ENCODE data around the gene CSK.
A peak's percentile ranks its signal among the peaks of the same experiment; 100 is the strongest.

The CSK gene

GRCh38 chr15:74787251-74788041 is 5.6 kb downstream of the CSK start:
- DNase-seq, result peak; percentile 70

- DNase-seq, result no peak
Measured at GRCh38 chr15:74788042-74788682, 6.3 kb downstream of the CSK start.

- DNase-seq, result no peak
Measured at GRCh38 chr15:74788683-74789151, 6.8 kb downstream of the CSK start.

- DNase-seq, result no peak
Measured at GRCh38 chr15:74789171-74789631, 7.3 kb downstream of the CSK start.

GRCh38 chr15:74789741-74790079 is 7.8 kb downstream of the CSK start:
- DNase-seq, result no peak

GRCh38 chr15:74790080-74790916 is 8.4 kb downstream of the CSK start:
- peak; percentile 87 for DNase-seq

- no peak for DNase-seq
Measured at GRCh38 chr15:74791007-74791406, 9.1 kb downstream of the CSK start.

- DNase-seq, result no peak
Measured at GRCh38 chr15:74791667-74792066, 9.8 kb downstream of the CSK start.

- no peak for DNase-seq
Measured at GRCh38 chr15:74792227-74793016, 10.5 kb downstream of the CSK start.

- DNase-seq, result peak; percentile 44
Measured at GRCh38 chr15:74793135-74794028, 11.5 kb downstream of the CSK start.

- DNase-seq, result no peak
Measured at GRCh38 chr15:74794248-74794969, 12.5 kb downstream of the CSK start.

- no peak for DNase-seq
Measured at GRCh38 chr15:74794970-74795349, 13.1 kb downstream of the CSK start.

GRCh38 chr15:74795966-74796625 is 14.2 kb downstream of the CSK start:
- no peak for DNase-seq

GRCh38 chr15:74798388-74799254 is 16.7 kb downstream of the CSK start:
- DNase-seq, result no peak

GRCh38 chr15:74799255-74799855 is 17.5 kb downstream of the CSK start:
- DNase-seq, result no peak

GRCh38 chr15:74799856-74800558 is 18.1 kb downstream of the CSK start:
- DNase-seq, result peak; percentile 53

GRCh38 chr15:74800559-74801094 is 18.7 kb downstream of the CSK start:
- DNase-seq, result no peak

Data from fibroblast of skin of scalp (primary cell).